Cardiac muscle cell (in vitro differentiated cells and primary cell): ENCODE results near the gene CYP4A22. TPM values are rescaled to one million over a fixed set of nuclear protein-coding genes. Genes with fewer than 3 reads are reported as not detected.

Experiments used
- DNase-seq, 2 donors: peaks; one replicate each; pipeline versions ENCODE4 v3.0.0 to v3.0.0-alpha.2; 2010 to 2017; ENCODE audit warnings: low read depth in 1 of 2, low spot score in 1 of 2
- H3K27ac ChIP-seq: fragments of 200-600 bp; sonication (generic); 2 replicates; pipeline ENCODE4 v1.5.1; 2016
- H3K27me3 ChIP-seq: fragments of 200-600 bp; sonication (generic); 2 replicates; pipeline ENCODE4 v1.6.0; 2016; ENCODE audit warnings: control low read depth
- H3K36me3 ChIP-seq: fragments of 200-600 bp; sonication (generic); 2 replicates; pipeline ENCODE4 v1.5.1; 2016; ENCODE audit warnings: control low read depth
- H3K4me1 ChIP-seq: fragments of 200-600 bp; sonication (generic); 2 replicates; pipeline ENCODE4 v1.8.1; 2017; ENCODE audit warnings: low read depth, mild to moderate bottlenecking, mixed run types
- H3K4me3 ChIP-seq: fragments of 200-600 bp; sonication (generic); 2 replicates; pipeline ENCODE4 v1.5.1; 2016; ENCODE audit warnings: mild to moderate bottlenecking
- H3K9me3 ChIP-seq: fragments of 200-600 bp; sonication (generic); 2 replicates; pipeline ENCODE4 v1.5.1; 2017; ENCODE audit warnings: low read depth, mild to moderate bottlenecking, control low read depth
- polyA plus RNA-seq: library from polyadenylated mRNA; unstranded; fragments of >200 nt; fragmentation: Nextera tagmentation; extraction: Ambion mirVana; gene quantifications from 2 replicates; pipeline ENCODE4 v1.2.1, GENCODE V29; 2016
- total RNA-seq: library from RNA; depleted of rRNA; stranded (reverse); fragments of >200 nt; gene quantifications from 2 replicates; pipeline ENCODE4 v1.2.3, GENCODE V29; 2016
- TF ChIP-seq, protein P1 (sequence below): IDR thresholded peaks from 2 replicates; pipeline ENCODE4 v1.5.1; 2012; ENCODE audit warnings: low read depth, mild to moderate bottlenecking, low read length

CYP4A22 gene
- total and polyA plus RNA-seq, 2 experiments from 2014 or later, result not detected

- TF ChIP-seq, protein P1, sequence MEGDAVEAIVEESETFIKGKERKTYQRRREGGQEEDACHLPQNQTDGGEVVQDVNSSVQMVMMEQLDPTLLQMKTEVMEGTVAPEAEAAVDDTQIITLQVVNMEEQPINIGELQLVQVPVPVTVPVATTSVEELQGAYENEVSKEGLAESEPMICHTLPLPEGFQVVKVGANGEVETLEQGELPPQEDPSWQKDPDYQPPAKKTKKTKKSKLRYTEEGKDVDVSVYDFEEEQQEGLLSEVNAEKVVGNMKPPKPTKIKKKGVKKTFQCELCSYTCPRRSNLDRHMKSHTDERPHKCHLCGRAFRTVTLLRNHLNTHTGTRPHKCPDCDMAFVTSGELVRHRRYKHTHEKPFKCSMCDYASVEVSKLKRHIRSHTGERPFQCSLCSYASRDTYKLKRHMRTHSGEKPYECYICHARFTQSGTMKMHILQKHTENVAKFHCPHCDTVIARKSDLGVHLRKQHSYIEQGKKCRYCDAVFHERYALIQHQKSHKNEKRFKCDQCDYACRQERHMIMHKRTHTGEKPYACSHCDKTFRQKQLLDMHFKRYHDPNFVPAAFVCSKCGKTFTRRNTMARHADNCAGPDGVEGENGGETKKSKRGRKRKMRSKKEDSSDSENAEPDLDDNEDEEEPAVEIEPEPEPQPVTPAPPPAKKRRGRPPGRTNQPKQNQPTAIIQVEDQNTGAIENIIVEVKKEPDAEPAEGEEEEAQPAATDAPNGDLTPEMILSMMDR, result no peak
- Histone ChIP-seq H3K27ac (no peak overlapping the region), H3K36me3 (no peaks in the 10 kb centered on the region), H3K27me3 (peaks cover 11% of the 10 kb centered on the region), H3K4me3 (no peak overlapping the region), H3K4me1 (no peaks in the 10 kb centered on the region), H3K9me3 (no peaks in the 10 kb centered on the region)
- DNase-seq, result no peak
Measured at GRCh38 chr1:47184090-47184821, 47.0 kb downstream of the CYP4A22 start.

GRCh38 chr1:47184822-47185677 is 47.8 kb downstream of the CYP4A22 start:
- Histone ChIP-seq H3K27ac (no peak overlapping the region), H3K4me1 (no peaks in the 10 kb centered on the region), H3K27me3 (peaks cover 10% of the 10 kb centered on the region), H3K9me3 (no peaks in the 10 kb centered on the region), H3K4me3 (no peak overlapping the region), H3K36me3 (no peaks in the 10 kb centered on the region)
- DNase-seq, result no peak
- TF ChIP-seq, protein P1, result no peak

GRCh38 chr1:47186267-47187185 is 49.3 kb downstream of the CYP4A22 start:
- no peaks in the 10 kb centered on the region for H3K36me3 ChIP-seq
- no peak for DNase-seq
- TF ChIP-seq, protein P1, result no peak

DNA sequence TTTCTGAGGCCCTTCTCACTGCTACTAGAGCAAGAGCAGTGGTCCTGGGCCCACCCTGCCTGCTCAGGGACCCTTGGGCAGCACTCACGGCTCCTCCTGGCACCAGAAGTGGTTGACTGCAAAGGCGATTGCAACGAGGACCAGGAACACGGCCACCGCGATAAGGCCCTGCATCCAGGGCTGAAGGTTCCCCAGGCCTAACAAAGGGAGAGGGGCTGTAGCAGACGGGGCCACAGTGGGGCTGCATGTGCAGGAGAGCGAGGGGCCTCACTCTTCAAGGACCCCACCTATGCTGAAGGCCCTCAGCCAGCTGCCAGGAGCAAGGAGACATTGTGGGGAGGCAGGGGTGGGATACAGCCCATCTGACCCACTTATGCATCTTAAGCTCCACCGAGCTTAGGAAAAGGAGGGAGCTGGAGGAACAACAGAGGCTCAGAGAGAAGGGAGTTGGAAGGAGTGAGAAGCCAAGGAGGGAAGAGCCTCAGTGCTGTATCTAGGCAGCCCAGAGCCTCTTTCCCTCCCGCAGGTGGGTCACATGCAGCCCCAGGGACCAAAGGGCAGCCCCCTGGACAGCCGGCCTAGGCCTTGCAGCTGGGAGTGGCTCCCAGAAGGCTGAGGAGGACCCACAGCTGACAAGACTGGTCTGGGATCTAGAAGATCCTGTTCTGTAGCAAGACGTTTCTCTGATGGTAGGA is 50.1 kb downstream of the CYP4A22 start:
- Histone ChIP-seq H3K36me3 (no peaks in the 10 kb centered on the region), H3K9me3 (no peaks in the 10 kb centered on the region), H3K27me3 (peaks cover 5% of the 10 kb centered on the region), H3K4me3 (no peak overlapping the region), H3K27ac (no peak overlapping the region), H3K4me1 (no peaks in the 10 kb centered on the region)
- DNase-seq, result no peak
- TF ChIP-seq, protein P1, result no peak

More at GRCh38 chr1:47186267-47187185, 49.3 kb downstream of the CYP4A22 start:
- no peak overlapping the region for H3K4me3 ChIP-seq
- H3K9me3 ChIP-seq, result no peaks in the 10 kb centered on the region
- no peaks in the 10 kb centered on the region for H3K4me1 ChIP-seq
- no peak overlapping the region for H3K27ac ChIP-seq
- peaks cover 5% of the 10 kb centered on the region for H3K27me3 ChIP-seq

DNA sequence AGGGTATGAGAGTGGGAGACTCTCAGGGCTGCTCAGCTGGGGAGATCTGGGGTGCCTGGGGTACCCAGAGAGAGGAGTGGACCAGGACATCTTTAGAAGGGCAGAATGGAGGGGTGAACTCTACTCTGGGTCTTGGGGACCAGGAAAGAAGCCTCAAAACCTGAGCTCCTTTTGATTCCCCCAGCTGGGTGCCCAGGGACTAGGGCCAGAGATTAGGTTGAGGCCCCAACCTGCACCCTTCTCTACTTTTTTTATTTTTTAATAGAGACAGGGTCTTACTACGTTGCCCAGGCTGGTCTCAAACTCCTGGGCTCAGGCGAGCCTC is 50.6 kb downstream of the CYP4A22 start:
- H3K36me3 ChIP-seq, result no peaks in the 10 kb centered on the region
- TF ChIP-seq, protein P1, result no peak
- no peak for DNase-seq

More for the DNA sequence above, 50.6 kb downstream of the CYP4A22 start:
- peaks cover 5% of the 10 kb centered on the region for H3K27me3 ChIP-seq
- no peaks in the 10 kb centered on the region for H3K9me3 ChIP-seq
- H3K27ac ChIP-seq, result no peak overlapping the region
- no peaks in the 10 kb centered on the region for H3K4me1 ChIP-seq
- no peak overlapping the region for H3K4me3 ChIP-seq
